Measurements from ENCODE around the gene PDE4B. TPM values are rescaled to one million over a fixed set of nuclear protein-coding genes. Genes with fewer than 3 reads are reported as not detected.

PDE4B gene
- polyA plus RNA-seq, 1 experiment: 20.6 TPM

DNA sequence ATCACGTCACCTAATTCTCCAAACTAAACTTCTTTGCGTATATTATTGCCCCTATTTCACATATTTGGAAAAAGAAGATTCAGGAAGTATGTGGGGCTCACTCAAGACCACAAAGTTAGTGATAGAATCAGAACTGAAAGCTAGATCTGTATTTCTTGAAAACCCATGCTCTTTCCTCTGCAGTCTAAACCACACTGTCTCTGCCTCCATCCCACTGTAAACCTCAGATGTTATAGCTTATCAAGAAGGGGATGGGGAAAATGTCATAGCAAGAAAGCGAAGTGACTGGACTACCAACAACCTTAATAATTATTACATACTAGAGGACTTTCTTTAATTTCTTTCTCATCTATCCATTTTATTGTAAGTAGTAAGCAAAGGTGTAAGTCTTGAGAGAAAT is 483.5 kb downstream of the PDE4B start:
- no peaks in the 10 kb centered on the region for H3K27me3 ChIP-seq (ENCODE audit: control insufficient read depth, insufficient read depth, low read length)
- TF ChIP-seq, protein P1, sequence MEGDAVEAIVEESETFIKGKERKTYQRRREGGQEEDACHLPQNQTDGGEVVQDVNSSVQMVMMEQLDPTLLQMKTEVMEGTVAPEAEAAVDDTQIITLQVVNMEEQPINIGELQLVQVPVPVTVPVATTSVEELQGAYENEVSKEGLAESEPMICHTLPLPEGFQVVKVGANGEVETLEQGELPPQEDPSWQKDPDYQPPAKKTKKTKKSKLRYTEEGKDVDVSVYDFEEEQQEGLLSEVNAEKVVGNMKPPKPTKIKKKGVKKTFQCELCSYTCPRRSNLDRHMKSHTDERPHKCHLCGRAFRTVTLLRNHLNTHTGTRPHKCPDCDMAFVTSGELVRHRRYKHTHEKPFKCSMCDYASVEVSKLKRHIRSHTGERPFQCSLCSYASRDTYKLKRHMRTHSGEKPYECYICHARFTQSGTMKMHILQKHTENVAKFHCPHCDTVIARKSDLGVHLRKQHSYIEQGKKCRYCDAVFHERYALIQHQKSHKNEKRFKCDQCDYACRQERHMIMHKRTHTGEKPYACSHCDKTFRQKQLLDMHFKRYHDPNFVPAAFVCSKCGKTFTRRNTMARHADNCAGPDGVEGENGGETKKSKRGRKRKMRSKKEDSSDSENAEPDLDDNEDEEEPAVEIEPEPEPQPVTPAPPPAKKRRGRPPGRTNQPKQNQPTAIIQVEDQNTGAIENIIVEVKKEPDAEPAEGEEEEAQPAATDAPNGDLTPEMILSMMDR (IDR thresholded peaks at IDR 0.05; ENCODE audit: insufficient read depth, low read depth, low read length): no peak
- no peaks in the 10 kb centered on the region for H3K36me3 ChIP-seq (ENCODE audit: control insufficient read depth, insufficient read depth, low read length)
- ChIA-PET POLR2A (no interaction called here), CTCF (interaction anchor here (0.8 to 2.0 kb wide), 3 partner anchors 56 to 160 kb away, joined by 3 to 5 read pairs (median 3); no protein-coding TSS in a partner anchor)
- no peak overlapping the region for H3K4me3 ChIP-seq (ENCODE audit: low read depth, low read length)
- no peak for DNase-seq (ENCODE audit: low read depth)

DNA sequence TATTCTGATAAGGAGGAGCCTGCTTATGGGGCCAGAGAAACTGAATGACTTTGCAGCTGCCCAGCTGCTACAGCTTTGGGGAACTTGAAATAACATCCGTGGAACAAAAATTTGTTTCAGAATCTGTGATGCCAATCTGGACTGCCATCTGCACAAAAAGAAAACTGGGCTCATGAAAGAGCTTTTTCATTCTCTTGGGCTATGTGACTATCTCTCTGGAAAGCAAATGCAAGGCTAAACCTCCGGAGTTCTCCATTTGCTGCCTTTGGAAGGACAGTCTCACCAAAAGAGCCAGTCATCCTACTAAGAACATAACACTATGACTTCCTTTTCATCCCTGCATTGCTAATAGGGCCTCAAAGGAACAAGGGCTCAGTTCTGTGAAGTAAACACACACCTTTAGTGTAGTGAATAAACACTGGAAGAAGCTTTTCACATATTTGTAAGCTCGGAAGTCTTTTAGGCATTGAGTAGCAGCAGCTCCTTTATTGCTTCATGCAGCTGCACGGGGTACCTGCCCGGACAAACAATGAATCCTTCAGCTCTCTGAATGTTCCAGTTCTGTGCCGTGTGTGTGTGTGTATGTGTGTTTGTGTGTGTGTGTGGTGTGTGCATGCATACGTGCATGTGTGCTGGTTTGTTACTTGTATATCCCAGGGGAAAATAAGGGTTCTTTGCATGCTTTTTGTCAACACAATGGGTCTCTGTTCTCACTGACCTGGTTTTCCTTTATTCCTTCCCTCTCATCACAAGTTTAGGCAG is 485.7 kb downstream of the PDE4B start:
- POLR2A ChIA-PET: no interaction called here

DNA sequence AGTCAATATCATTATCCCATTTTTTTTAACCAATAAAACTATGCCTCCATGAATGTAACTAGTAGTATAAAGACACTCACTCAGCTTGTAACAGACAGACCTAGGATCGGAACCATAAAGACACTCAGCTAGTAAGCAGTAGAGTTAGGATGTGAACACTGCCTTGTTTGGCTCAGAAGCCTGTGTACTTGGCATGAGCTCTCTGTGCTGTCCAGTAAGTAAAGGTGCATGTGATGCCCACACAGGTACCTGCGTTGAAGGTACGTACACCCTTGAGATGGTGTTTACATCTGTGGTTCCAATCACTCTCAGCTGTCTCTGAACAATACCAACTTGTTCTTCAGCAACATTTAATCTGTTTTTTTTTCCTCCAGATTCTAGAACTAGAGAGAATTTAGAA is 489.1 kb downstream of the PDE4B start:
- Histone ChIP-seq H3K4me3 (ENCODE audit: low read depth, low read length) (no peak overlapping the region), H3K36me3 (ENCODE audit: control insufficient read depth, insufficient read depth, low read length) (no peaks in the 10 kb centered on the region), H3K27me3 (ENCODE audit: control insufficient read depth, insufficient read depth, low read length) (no peaks in the 10 kb centered on the region)
- DNase-seq (ENCODE audit: low read depth): no peak
- ChIA-PET CTCF (interaction anchor here (0.7 to 2.0 kb wide), 6 partner anchors 9 to 164 kb away, joined by 3 to 8 read pairs (median 4); no protein-coding TSS in a partner anchor), POLR2A (no interaction called here)
- TF ChIP-seq, protein P1 (IDR thresholded peaks at IDR 0.05; ENCODE audit: insufficient read depth, low read depth, low read length): no peak

More for the DNA sequence above, 485.7 kb downstream of the PDE4B start:
- no peaks in the 10 kb centered on the region for H3K27me3 ChIP-seq (ENCODE audit: control insufficient read depth, insufficient read depth, low read length)
- no peaks in the 10 kb centered on the region for H3K36me3 ChIP-seq (ENCODE audit: control insufficient read depth, insufficient read depth, low read length)
- TF ChIP-seq, protein P1 (IDR thresholded peaks at IDR 0.05; ENCODE audit: insufficient read depth, low read depth, low read length): no peak
- CTCF ChIA-PET: no interaction called here
- DNase-seq (ENCODE audit: low read depth): no peak
- H3K4me3 ChIP-seq (ENCODE audit: low read depth, low read length): no peak overlapping the region

DNA sequence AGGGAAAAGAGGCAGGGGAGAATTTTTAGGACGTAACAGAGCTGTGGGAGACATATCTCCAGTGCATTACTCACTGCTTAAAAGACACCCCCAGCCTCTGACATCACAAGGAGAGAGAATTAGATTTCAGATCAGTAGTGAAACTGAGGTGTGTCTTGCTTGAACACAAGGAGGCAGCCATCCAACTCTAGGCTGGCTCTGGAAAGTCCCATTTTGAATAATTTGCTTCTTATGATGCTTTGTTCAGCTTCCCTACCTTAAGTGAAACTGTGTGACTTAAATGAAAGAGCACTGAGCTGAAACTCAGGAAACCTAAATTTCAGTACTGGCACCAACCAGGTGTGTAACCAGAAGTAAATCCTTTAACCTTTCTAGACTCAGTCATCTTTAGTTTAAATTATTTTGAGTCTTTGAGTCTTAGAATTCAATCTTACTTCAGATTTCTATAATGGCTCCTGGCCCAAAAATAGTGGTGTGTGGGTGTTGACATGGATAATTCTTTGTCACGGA is 489.7 kb downstream of the PDE4B start:
- CTCF ChIA-PET: interaction anchor here (1.1 to 2.0 kb wide), 5 partner anchors 8 to 164 kb away, joined by 3 to 8 read pairs (median 4); no protein-coding TSS in a partner anchor
- DNase-seq (ENCODE audit: low read depth): no peak
- TF ChIP-seq, protein P1 (IDR thresholded peaks at IDR 0.05; ENCODE audit: insufficient read depth, low read depth, low read length): peak; percentile 25; the same call in 1 of the 2 replicates
- H3K4me3 ChIP-seq (ENCODE audit: low read depth, low read length): no peak overlapping the region
- H3K36me3 ChIP-seq (ENCODE audit: control insufficient read depth, insufficient read depth, low read length): no peaks in the 10 kb centered on the region
- no peaks in the 10 kb centered on the region for H3K27me3 ChIP-seq (ENCODE audit: control insufficient read depth, insufficient read depth, low read length)
- POLR2A ChIA-PET: no interaction called here

DNA sequence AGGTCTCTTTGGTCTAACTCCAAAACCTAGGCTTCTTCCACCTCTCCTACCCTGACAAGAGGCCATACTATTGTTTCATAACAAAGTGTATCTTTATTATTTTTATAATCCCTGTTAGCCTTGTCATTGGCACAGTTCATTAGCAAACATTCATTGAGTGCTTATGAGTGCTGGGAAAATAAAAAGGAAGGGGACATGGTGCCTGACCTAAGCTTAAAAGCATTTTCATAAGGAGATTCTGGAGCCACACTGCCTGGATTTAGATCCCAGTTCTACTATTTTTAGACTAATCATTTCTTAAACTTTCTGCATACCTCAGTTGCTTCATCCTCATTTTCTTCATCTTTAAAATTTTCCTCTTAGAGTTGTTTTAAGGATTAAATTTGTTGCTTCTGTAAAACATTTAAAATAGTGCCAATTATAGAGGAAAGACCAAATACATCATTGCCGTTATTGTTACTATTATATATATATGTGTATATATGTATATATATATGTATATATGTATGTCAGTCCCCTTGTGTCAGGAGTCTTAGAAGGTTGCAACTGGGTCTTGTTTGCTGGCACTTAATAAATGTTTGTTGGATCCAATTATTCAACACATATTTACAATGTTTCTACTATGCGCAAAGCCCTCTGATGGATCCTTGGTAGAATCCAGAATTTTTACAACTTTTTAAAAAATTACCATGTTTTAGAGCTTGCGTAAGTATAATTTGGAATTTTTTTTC is 490.4 kb downstream of the PDE4B start:
- no peak overlapping the region for H3K4me3 ChIP-seq (ENCODE audit: low read depth, low read length)
- H3K27me3 ChIP-seq (ENCODE audit: control insufficient read depth, insufficient read depth, low read length): no peaks in the 10 kb centered on the region
- no peak for DNase-seq (ENCODE audit: low read depth)
- CTCF ChIA-PET: interaction anchor here (1.0 to 2.0 kb wide), 5 partner anchors 8 to 154 kb away, joined by 3 to 8 read pairs (median 4); no protein-coding TSS in a partner anchor
- no peaks in the 10 kb centered on the region for H3K36me3 ChIP-seq (ENCODE audit: control insufficient read depth, insufficient read depth, low read length)
- POLR2A ChIA-PET: no interaction called here
- TF ChIP-seq, protein P1 (IDR thresholded peaks at IDR 0.05; ENCODE audit: insufficient read depth, low read depth, low read length): no peak
